Measurements from ENCODE around the gene PEX3.

The PEX3 gene, protein sequence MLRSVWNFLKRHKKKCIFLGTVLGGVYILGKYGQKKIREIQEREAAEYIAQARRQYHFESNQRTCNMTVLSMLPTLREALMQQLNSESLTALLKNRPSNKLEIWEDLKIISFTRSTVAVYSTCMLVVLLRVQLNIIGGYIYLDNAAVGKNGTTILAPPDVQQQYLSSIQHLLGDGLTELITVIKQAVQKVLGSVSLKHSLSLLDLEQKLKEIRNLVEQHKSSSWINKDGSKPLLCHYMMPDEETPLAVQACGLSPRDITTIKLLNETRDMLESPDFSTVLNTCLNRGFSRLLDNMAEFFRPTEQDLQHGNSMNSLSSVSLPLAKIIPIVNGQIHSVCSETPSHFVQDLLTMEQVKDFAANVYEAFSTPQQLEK

DNA sequence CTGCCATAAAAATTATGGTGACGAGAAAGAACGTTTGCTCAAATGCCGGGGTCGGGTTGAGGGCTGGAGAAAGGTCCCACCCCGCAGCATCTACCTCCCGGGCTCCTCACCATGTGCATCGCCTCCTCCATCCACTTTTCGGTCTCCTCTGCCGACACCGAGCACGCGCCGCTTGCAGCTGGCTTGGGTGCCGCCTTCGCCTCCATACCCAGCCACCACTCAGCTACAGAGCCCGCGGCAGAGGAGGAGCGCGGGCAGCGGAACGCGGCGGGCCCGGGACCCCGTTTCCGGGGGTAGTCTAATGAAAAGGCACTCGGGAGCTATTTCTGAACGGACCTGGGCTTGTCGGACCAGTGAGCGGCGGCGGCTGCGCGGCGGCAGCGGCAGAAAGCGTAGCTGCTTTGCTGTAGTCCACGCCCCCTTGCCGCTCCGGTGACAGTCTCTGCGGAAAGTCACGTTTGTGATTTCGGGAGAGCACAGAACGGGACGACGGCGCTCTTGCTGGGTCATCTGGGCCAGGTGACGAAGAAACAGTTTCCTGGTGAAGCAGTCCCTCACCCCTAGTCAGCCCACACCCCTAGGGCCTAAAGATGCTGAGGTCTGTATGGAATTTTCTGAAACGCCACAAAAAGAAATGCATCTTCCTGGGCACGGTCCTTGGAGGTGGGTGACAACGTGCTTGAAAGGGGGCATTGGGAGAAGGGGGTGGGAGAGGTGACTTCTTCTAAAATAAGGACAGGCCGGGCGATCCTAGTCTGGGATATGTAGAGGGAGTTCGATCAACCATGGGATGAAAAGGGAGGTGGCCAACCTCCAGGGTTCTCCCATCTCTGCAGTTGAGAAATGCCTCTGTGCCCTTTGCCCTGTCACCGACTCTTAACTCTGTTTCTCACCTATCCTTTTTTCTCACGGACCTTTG lies at the start of gene PEX3, which contains the start of gene ADAT2:
Gene PEX3 (plus strand): TSS at position 353 of the 919 bp plus-strand sequence. CDS start 238 bp downstream, at position 591.
Gene ADAT2 (minus strand): TSS at position 243 of the 919 bp plus-strand sequence. CDS start 37 bp downstream, at position 206.
- DNase-seq (ENCODE audit: low spot score) = peak; percentile 96

DNA sequence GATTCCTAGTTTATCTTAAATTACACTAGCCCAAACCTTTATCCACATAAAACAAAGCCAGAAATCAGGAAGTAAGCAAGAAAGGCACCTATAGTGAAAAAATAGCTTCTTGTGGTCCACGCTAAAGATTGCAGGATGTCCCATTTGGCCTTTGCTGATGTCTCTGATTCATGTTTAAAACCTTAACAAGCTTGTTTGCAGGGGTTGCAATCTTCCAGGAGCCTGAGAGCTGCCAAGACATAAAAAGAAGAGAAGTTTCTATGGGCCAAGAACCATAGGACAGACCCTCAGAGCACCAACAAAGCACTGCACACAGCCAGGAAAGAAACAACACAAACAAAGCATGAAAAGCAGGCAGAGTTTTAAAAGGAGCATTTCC lies 49.5 kb upstream of the PEX3 start:
- DNase-seq (ENCODE audit: low spot score) = no peak

DNA sequence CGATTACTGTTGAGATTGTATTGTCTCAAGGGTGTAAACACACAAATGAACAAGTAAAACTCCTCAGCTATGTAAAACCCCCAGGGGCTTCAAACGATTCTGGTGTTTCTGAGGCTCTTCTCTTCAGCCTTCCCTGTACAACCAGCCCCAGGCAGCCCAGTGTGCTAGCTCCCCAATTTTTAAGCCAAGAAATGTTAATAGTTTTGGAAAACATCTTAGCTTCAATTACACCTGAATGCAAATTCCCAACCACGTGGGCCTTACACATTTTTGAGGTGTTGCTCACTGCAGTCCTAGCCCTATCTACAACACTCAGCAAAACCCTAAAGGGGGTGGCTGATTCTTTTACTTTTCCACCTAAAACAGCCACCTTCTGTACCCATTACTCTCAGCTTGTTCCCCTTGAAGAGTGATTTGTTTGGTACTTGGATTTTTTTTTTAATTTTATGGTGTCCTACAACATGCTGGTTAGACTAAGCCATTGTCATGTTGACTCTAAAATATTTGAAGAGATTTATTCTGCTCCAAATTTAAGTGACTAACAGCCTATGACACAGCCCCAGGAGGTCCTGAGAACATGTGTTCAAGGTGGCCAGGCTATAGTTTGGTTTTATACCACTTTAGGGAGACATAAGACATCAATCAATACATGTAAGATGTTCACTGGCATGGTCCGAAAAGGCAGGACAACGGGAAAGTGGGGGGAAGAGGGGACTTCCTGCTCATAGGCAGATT lies 48.8 kb upstream of the PEX3 start:
- DNase-seq (ENCODE audit: low spot score) = no peak

DNA sequence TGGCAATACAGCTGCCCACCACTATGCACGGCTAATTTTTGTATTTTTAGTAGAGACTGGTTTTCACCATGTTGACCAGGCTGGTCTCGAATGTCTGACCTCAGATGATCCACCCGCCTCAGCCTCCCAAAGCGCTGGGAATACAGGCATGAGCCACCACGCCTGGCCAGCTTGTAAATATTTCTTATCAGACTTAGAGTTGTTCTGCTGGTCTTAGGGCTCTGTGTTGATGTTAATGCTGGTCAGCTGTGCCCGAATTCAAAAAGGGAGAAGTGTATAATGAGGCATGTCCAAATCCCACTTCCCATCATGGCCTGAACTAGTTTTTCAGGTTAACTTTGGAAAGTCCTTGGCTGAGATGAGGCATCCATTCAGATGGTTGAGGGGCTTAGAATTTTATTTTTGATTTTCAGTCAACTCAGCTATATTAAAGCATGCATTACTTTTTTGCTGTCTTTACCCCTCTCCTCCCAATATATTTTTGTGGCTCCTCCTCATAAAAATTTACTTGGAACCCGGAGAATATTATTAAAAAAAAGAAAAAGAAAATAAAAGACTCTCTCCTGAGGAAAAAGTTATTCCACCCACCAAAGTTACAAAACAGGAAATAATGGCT lies 47.8 kb upstream of the PEX3 start:
- no peak for DNase-seq (ENCODE audit: low spot score)

DNA sequence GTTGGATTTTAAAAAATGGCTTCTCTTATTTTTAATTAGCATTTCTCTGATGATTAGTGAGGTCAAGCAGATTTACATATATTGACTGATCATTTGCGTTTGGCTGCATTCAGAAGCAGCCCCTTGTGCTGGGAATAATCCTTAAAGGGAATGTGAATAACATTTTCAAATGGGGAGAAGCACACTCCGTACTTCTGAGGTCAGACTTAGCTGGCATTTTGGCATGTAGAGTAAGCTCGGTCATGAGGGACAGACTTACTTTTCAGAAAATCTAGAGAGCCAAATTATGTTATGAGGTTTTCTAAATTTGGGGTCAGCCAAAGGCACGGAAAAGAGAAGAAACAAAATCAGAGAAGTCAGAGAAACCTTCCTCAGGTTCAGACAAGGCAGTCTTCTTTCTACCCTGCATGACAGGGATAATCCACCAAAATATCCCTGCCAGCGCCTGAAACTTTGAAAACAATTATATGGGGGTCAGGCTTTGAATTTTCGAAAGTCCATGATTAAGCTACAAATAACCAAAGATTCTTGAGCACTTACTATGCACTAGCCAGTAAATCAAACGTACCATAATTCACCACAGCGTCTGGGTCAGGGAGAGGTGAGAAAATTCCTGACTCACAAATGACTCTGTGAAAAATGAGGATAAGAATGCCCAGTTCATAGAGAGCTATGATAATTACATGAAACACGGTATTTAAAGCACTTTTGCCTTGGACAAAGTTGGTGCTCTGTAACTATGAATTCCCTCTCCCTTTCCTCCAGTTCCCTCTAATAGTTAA lies 45.0 kb upstream of the PEX3 start:
- no peak for DNase-seq (ENCODE audit: low spot score)

DNA sequence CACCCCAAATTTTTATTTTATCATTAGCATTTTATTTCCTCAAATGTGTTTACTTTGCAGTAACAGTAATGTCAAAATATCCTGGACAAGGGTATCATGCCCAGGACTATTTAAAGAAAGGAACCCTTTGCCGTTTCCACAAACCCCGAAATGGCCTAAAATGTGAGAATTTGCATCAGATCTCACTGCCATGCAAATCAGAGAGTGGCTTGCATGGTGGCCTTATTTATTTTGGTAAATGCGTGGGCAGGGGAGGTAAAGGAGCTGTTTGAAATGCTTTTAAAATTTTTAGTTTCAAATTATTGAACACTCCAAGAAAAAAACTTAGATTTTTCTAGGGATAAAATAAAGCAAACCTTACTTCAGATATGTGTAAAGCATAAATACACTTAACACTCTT lies 43.9 kb upstream of the PEX3 start:
- DNase-seq (ENCODE audit: low spot score) = no peak

DNA sequence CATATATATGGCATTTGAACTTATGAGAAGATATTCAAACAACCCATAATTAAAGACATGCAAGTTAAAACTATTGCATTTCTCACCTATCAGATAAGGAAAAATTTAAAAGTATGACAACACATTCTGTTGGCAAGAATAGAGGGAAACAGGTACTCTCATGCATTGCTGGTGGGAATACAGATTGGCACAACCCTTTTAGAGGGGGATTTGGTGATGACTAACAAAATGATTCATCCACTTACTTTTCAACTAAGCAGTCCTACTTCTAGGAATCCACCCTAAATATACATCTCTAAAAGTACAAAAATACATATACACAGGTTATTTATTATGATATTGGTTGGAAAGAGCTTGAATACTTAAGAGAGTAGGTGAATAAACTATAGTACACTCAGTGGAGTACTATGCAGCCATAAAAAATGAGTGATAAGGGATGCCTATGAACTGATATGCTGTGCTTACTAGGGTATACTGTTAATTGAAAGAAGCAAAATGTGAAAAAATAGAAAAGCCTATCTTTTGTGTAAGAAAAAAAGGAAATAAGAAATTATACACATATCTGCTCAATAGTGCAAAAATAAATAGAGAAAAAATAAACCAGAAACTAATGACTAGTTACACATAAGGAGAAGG lies 42.3 kb upstream of the PEX3 start:
- DNase-seq (ENCODE audit: low spot score) = no peak

DNA sequence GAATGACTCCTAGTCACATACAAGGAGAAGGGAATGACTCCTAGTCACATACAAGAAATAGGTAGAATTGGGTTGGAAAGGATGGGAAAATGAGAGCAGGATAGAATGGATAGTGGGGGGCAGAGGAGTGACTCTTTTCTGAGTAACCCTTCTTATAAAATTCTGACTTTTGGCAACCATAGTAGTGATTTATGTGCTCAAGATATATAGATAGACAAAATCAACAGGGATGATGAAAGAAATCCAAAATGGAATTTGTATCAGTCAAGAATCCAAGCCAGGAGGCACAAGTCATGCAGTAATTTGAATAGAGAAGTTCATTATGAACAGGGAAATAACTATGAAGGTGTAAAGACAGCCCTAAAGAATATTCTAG lies 41.8 kb upstream of the PEX3 start:
- no peak for DNase-seq (ENCODE audit: low spot score)

DNA sequence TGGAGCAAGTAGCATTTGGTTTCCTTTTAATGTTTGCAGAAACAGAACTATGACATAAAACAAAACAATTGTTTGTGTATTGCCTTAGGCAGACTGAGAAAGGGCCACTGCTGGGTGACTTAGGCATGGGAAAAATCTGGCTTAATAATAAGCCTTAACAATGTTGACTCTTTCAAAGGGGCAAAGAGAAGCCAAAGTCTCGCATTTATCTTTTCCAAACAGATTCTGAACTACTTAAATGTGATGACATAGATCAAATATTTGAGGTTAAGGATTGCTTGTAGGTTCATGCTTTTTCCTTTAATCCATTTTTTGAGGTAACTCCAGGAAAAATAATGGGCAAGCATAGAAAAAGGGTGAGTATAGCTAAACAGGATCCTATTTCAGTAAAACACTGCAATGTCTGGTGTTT lies 39.7 kb upstream of the PEX3 start:
- DNase-seq (ENCODE audit: low spot score) = no peak

DNA sequence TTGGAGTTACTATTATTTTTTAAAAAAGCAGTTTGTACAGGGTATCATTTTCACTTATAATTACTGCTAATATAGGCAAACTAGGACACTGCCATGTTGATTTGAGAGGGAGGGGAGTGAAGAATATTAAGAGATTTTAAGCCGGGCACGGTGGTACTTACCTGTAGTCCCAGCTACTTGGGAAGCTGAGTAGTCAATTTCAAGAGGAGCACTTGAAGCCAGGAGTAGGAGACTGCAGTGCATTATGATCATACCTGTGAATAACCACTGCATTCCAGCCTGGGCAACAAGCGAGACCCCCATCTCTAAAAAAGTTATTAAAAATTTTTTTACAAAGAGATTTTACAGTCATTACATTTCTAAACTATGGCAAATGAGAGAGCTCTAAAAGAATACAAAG lies 35.8 kb upstream of the PEX3 start:
- DNase-seq (ENCODE audit: low spot score) = no peak

DNA sequence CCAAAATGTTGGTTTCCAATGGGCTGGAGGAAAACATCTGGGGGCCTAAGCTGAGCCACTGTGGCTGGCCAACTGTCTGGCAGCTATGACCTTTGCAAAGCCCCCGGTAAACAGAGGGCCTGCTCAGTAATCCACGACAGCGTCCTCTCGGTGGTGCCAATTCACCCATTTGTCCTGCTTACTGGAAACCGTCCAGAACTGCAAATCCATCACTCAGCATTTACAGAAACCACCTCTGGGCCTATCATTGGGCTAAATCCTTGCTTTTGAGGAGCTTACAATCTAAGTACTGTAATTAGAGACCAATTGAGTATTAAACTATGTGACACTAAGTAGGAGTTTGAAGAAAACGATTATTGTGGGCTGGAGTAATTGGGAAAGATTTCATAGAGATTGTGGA lies 31.1 kb upstream of the PEX3 start:
- DNase-seq (ENCODE audit: low spot score) = no peak

DNA sequence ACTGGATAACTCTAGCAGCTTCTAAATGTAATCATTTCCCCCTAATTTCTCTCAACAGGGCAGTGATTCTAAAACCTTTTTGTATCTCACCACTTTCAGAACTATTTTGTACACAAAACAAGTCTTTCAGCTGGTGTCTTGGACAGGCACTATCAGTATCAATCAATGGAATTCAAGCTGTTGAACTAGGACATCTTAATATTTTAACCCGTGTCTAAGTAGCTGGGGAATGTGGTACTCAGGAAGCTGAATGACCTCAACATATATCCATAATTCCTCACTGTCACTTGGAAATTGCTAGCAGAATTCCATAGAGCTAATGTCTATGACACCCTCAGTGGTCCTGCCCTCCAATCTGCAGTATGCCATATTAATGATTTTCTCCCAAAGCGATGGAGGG lies 24.6 kb upstream of the PEX3 start:
- no peak for DNase-seq (ENCODE audit: low spot score)

DNA sequence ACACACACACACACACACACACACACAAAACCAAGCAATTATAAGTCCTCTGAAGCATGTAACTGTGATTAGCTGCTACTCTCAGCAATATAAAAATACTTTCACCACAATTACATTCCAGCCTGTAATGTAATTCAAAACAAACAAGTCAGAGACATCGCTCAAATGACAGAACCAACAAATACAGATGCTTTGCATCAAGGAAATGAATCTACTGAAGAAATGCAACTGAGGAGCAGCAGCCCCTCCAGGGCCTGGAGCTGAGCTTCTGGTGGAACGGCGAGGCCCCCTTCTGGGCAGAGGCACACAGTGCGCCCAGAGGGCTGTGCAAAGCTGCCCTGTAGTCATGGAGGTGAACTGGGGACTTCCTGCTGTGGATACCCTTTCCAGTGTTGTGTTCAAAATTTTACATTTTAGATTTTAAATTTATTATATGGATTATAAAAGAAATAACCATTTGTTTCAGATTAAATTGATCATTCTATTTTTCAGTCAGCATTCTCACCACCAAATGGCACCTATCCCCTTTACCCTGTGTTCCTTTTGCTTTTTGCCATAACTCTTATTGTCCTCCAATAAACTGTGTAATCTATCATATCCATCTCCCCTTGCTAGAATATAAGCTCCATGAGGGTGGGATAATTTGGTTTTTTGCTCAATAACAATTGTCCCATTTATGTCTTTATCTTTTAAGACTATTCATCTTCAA lies 23.3 kb upstream of the PEX3 start:
- DNase-seq (ENCODE audit: low spot score) = peak; percentile 81

DNA sequence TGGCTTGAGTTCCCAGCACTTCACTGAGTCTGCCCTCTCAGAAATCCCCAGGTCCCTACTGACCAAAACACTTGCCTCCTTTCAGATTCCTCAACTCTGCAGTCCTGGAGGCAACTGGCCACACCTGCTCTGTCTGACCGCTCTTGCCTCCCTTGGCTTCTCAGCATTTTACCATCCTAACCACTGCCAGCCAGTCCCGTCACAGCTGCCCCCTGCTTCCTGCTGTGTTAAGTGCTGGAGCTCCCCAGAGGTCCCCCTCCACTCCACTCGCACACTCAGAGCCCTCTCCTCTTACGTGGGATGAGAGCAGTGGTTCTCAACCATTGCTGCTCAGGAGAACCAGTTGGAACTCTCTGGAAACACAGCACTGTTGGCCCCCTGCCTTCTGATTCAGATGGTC lies 20.6 kb upstream of the PEX3 start:
- DNase-seq (ENCODE audit: low spot score) = no peak

DNA sequence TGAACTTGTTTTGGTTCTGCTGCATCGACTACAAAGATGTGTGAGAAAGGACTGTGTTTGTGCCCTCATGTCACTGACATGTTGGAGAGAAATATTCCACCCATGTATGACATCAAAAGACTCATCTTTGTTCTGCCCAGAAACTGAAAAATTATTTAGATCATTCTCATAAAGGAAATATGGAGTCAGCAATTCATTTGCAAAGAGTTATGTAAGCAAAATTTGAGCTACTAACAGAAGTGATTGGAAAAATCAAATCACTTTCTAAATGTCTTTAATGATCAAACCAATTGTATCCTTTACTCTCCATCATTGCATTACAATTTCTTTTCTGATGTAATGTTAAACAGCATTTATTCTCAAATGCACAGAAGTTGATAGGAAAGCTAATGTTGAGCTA lies 19.4 kb upstream of the PEX3 start:
- DNase-seq (ENCODE audit: low spot score) = no peak

DNA sequence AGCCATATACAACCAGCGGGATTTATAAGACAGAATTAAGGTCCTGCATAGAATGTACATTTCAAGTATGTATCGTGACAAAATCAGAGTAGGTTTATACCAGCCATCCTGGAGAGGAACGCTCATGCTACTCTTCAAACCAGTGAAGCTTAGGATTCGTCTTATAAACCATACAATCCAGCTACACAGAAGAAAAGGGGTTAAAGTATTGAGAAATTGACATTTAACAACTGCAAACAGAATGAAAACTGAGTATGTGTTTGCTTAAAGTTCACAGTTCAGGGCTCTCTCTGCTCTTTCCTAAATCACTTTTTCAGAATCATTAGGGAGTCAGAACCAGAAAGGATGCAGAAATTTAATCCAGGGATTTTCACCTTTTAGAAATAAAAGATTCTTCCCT lies 18.0 kb upstream of the PEX3 start:
- no peak for DNase-seq (ENCODE audit: low spot score)

DNA sequence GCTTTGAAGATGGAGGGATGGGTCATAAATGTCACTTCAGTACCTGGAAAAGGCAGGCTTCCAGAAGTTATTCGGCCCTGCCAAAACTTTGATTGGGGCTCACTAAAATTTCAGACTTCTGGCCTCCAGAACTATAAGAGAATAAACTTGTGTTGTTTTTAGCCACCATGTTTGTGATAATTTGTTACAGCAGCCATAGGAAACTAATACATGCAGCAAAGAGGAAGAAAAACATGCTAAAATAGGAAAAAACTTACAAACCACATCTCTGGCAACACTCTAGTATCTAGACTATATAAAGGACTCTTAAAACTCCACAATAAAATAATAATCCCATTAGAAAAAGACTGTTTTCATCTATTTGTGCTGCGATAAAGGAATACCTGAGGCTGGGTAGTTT lies 9.6 kb upstream of the PEX3 start:
- DNase-seq (ENCODE audit: low spot score) = no peak

DNA sequence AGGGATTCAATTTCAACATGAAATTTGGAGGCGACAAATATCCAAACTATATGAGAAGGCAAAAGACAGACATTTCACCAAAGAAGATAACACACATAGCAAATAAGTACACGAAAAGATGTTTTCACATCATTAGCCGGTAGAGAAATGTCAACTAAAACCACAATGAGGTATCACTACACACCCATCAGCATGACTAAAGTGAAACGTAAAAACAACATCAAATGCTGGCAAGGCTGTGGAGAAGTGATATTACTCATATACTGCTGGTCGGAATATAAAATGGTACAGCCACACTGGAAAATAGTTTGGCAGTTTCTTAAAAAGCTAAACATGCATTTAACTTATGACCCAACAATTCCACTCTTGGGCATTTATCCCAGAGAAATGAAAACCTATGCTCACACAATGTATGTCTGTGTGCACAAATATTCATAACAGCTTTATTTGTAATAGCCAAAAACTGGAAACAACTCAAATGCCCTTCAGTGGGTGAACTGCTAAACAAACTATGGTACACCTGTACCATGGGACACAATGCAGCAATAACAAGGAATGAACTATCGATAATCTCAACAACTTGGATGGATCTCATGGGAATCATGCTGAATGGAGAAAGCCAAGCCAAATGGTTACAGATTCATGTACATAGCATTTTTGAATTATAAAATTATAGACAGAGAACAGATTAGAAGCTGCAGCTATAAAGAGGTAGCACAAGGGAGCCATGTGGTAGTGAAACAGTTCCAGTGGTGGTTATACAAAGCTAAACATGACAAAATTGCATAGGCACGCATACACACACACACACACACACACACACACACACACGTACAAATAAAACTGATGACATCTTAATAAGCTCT lies 8.7 kb upstream of the PEX3 start:
- DNase-seq (ENCODE audit: low spot score) = no peak

DNA sequence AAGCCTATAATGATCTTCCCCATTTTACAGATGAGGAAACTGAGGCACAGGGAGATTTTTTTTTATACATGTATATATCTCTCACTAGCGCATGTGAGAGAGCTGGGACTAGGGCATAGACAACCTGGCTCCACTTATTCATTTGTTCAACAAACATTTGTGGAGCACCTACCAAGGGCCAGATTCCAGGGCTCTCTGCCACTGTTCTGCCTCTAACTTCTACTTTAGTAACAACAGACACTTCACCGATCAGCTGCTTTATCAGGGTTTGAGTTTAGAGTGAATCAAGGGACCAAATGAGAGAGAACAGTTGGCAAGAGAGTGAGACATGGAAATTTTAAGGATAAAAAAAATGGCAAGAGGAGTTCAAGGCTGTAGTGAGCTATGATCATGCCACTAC lies 7.5 kb upstream of the PEX3 start:
- no peak for DNase-seq (ENCODE audit: low spot score)

Data from ecto neural progenitor cell (in vitro differentiated cells).